VCaP (cell line): ENCODE measurements around the gene PHF13.
"Not testable (repeated sequence)": the region's sequence is repeated elsewhere in the genome, so short reads cannot be mapped to it uniquely, and the experiment has no call there.

ENCODE experiments used
- H3K27ac ChIP-seq: fragments of 450-650 bp; 2 replicates; pipeline ENCODE4 v1.5.1; 2017
- CTCF ChIP-seq: fragments of 450-650 bp; conservative IDR thresholded peaks from 2 replicates; pipeline ENCODE4 v1.5.1; 2017; ENCODE audit warnings: mild to moderate bottlenecking, moderate library complexity

The PHF13 gene

GRCh38 chr1:6637770-6638169, 24.2 kb downstream of the PHF13 start:
- no peak overlapping the region for H3K27ac ChIP-seq
- no peak for TF ChIP-seq CTCF

- TF ChIP-seq CTCF = no peak
- H3K27ac ChIP-seq = no peak overlapping the region
Observed at GRCh38 chr1:6638226-6638625, 24.7 kb downstream of the PHF13 start.

GRCh38 chr1:6640867-6641266, 27.3 kb downstream of the PHF13 start:
- H3K27ac ChIP-seq = not testable (repeated sequence)

GRCh38 chr1:6645018-6645417, 31.5 kb downstream of the PHF13 start:
- no peak overlapping the region for H3K27ac ChIP-seq
- TF ChIP-seq CTCF = no peak

- H3K27ac ChIP-seq = no peak overlapping the region
Observed at GRCh38 chr1:6646499-6647148, 33.1 kb downstream of the PHF13 start.

GRCh38 chr1:6648556-6648955, 35.0 kb downstream of the PHF13 start:
- TF ChIP-seq CTCF = no peak
- no peak overlapping the region for H3K27ac ChIP-seq

More at GRCh38 chr1:6646499-6647148, 33.1 kb downstream of the PHF13 start:
- TF ChIP-seq CTCF = peak; percentile 81

- no peak overlapping the region for H3K27ac ChIP-seq
- no peak for TF ChIP-seq CTCF
Observed at GRCh38 chr1:6651909-6652308, 38.4 kb downstream of the PHF13 start.

- no peak for TF ChIP-seq CTCF
- H3K27ac ChIP-seq = no peak overlapping the region
Observed at GRCh38 chr1:6652986-6653385, 39.5 kb downstream of the PHF13 start.
